ENCODE measurements around the gene PINK1.
"Not testable (repeated sequence)": the region's sequence is repeated elsewhere in the genome, so short reads cannot be mapped to it uniquely, and the experiment has no call there.

PINK1 gene

DNA sequence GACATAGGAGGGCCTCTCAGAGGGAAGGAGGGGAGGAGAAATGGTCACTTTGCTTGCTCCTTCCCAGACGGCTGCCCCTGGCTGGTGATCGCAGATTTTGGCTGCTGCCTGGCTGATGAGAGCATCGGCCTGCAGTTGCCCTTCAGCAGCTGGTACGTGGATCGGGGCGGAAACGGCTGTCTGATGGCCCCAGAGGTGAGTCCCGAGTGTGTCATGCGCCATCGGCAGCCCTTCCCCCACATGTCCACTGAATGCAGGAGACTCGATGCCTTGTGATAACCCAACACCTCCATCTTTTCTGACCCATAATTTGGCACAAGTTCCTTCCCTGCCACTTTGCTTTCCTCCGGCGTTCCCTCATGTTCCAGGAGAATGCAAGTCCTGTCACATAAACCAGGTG is 15.2 kb downstream of the PINK1 start:
- no peak for DNase-seq

- no peak for DNase-seq
Observed at GRCh38 chr1:20648946-20649345, 15.7 kb downstream of the PINK1 start.

GRCh38 chr1:20652300-20652699 is 19.0 kb downstream of the PINK1 start:
- no peak for DNase-seq

- peak; percentile 45 for DNase-seq
Observed at GRCh38 chr1:20654104-20654690, 20.9 kb downstream of the PINK1 start.

- DNase-seq: no peak
Observed at GRCh38 chr1:20657024-20657423, 23.8 kb downstream of the PINK1 start.

GRCh38 chr1:20658166-20658915 is 25.1 kb downstream of the PINK1 start:
- no peak for DNase-seq

DNA sequence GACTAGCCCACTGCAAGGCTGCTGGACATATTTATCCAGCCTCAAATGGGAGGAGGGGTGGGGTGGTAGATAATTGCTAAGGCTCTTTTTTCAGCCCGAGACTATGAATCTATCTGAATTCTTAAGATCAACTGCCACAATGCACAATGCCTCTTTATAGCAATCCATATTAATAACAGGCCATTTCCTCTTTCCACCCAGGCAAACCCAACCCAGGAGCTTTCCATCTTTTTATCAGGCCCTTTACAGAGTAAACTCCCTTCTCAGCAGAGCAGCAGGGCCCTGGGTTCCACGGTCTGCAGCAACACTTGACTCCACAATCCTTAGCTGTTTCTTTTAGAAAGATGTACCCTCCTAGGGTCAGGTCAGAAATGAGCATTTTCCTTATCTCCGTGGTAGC is 27.1 kb downstream of the PINK1 start:
- DNase-seq: no peak

- DNase-seq: no peak
Observed at GRCh38 chr1:20660847-20661206, 27.6 kb downstream of the PINK1 start.

GRCh38 chr1:20661207-20662109 is 28.2 kb downstream of the PINK1 start, which contains the start of gene DDOST:
Gene DDOST (minus strand): TSS chr1:20661369. CDS start chr1:20661350, 19 bp downstream.
- peak; percentile 98 for DNase-seq

DNA sequence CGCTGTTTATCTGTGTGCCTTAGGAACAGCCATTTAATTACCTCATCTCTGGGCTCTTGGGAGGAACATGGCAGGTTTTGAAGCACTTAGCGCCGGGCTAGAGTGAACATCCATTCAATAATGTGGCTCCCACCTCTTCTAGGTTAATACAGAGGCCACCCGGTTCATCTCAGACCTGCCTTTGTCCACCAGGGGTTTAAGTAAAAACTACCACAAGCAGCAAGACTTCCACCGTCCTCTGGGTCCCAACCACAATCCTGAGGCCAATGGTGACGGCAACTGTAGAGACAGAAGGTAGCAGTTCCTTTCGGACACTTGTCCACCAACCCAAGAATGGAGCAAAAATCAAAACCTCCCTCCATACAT is 28.8 kb downstream of the PINK1 start:
- DNase-seq: no peak

DNA sequence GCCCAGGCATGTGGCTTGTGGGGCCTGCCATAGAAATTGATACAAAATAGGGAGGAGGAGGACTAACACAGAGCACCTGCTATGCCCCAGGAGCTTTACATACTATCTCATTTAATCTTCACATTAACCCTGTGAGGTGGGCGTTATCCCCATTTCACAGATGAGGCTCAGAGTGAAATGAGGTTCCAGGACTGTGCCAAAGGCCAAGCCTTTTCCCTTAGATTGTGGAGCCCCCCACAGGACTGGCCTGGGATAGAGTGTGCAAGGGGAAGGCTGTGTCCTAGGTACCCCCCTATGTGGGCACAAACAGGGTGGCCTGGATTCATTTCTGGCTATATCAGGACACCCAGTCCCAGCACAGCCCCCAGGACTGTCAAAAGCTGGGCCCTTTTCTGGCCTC is 30.1 kb downstream of the PINK1 start:
- no peak for DNase-seq

GRCh38 chr1:20663969-20664715 is 30.9 kb downstream of the PINK1 start:
- no peak for DNase-seq

DNA sequence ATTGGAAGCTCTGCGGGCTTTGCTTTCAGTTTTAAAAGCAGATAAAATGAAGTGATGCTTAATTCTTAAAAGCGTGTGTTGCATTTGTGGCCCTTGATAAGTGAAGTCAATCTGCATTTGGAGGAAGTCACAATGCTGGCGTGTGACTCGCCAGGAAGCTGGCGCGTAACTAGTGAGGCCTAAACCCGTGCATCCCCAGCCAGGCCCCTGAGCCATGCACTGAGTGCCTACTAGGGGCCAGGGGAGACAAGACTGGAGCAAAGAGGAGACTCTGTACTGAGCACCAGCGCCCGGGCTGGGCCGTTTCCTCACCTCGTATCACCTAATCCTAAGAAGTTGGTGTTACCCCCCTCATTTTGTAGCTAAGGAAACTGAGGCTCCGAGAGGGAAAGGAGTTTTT is 32.5 kb downstream of the PINK1 start:
- no peak for DNase-seq

DNA sequence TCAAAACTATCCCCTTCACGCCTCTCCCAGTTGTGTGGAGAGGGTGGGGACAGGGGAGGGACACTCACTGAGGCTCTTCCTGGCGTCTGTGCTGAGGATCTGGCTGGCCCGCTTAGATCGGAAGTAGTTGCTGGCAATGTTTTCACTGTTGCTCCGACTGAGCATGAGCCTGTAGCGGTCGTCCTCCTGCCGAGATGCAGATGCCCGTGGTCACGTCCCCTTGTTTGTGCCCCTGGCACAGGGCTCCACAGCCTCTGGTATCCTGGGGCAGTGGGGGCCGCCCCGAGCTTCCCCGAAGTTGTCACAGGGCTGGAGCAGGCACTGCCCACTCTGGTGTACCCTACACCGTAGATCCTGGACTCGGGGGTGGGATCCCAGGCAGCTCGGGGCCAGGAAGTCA is 32.9 kb downstream of the PINK1 start:
- no peak for DNase-seq

- DNase-seq: no peak
Observed at GRCh38 chr1:20666804-20667203, 33.5 kb downstream of the PINK1 start.

DNA sequence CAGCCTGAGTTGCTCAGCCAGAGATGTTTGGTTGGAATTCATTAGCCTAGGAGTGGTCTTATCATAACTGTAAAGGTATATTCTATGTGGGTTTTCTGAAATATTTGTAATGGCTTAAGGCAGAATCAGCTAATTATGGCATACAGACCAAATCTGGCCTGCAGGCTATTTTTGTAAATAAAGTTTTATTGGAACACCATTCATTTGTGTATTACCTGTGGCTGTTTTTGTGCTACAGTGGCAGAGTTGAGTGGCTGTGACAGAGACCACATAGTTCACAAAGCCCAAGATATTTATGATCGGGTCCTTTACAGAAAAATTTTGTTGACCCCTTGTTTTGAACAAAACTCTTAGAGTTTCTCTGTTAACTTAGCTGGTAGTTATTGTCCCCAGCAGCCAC is 35.3 kb downstream of the PINK1 start:
- DNase-seq: no peak

DNA sequence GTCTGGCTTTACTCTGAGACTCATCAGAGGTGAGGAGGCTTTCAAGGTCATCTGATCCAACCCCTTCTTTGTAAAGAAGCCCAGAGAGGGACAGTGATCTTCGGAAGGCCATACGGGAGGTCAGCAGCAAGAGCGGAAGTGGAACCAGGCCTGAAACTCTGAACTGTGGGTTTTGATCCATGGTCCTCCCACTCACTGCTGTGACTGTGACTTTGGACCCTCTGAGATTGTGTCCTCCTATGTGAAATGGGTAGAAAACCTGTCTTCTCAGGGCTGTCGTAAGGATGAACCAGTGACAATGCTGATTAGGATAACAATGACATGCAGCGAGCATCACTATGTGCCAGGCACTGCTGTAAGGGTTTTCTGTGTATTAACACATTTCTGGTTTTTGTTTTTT is 37.7 kb downstream of the PINK1 start:
- DNase-seq: no peak

DNA sequence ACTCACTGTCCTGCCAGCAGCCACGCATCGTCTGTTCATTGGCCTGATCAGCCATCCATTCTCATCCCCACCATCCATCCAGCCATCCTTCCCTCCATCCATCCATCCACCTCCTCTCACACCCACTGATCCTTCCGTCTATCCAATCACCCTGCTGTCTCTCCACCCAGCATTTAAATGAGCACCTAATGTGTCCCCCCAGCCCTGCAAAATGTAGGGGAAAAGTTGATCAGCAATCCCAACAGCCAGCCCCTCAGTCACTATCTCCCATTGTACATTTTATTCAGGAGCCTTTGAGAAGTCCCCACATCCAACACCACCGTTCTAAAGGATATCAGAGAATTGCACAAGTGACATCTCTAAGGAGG is 39.0 kb downstream of the PINK1 start:
- no peak for DNase-seq

- DNase-seq: not testable (repeated sequence)
Observed at GRCh38 chr1:20673626-20674025, 40.4 kb downstream of the PINK1 start.

DNA sequence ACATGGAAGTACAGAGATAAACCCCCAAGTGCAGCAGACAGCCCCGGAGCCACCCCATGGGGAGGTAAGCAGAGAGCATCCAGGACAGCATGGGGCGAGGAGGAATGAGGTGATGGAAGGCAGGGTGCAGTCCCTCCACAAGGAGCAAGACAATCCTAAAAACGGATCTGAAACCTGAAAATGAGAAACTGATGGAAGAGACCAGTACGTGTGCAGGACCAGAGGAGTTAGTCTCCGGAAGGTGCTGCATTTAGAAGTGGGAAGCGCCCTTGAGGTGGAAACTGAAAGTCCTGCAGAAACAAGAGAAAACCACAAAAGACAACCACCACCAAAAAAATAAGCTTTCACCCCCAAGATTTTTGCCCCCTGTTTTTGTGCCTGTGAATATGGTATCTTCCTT is 45.3 kb downstream of the PINK1 start:
- DNase-seq: no peak

GRCh38 chr1:20680269-20680668 is 47.0 kb downstream of the PINK1 start:
- no peak for DNase-seq

GRCh38 chr1:20681999-20682398 is 48.7 kb downstream of the PINK1 start:
- DNase-seq: no peak

DNA sequence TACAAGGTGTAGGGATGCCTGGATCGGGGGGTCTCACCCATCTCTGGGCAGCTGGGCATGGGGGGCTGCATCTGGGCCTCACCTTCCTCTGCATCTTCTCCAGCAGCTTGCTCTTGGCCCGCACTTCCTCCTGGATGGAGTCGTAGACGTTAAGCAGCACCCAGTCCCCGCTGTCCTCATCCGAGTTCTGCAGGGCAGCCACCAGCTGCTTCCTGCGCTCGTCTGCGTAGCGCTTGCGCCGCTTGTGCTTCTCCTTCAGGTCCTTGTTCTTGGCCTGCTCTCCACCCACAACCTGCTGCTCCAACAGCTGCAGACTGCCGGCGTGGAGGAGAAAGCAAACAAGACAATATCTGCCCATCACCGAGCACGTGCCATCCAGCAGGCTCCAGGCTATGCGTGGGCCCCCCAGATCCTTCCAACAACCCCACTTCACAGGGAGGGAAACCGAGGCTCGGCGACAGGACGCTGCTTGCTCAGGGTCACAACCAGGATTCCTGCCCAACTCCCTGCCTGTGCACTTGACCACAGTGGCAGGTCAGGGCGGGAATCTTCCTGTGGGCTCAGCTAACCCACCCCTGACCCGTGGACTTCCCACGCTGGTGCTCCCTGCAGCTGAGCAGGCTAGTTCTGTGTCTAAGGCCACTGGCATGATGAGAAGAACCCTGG is 49.4 kb downstream of the PINK1 start:
- DNase-seq: no peak

All from midbrain (tissue), 1 donor.